ENCODE data around the gene FER. TPM values are rescaled to one million over a fixed set of nuclear protein-coding genes. Genes with fewer than 3 reads are reported as not detected.
"Not testable (repeated sequence)": the region's sequence is repeated elsewhere in the genome, so short reads cannot be mapped to it uniquely, and the experiment has no call there.

Gene FER
- total RNA-seq, 2 donors from 2014 or later = 17.6 to 19.0 TPM

DNA sequence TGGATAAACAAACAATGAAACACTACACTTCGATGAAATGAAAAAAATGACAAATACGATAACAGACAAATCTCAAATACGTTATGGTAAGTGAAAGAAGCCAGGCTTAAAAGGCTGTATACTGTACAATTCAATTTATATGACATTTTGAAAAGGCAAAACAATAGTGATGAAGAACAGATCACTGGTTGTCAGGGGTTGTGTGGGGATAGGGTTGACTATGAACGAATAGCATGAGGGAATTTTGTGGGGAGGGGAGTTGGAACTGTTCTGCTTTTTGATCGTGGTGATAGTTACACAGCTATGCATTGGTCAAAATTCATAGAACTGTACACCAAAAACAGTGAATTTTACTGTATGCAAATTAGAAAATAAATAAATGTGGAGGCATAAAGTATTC lies 7.8 kb upstream of the FER start:
- ATAC-seq = no peak
- intact Hi-C loops (cut with DNase I) = no loop called here
- no peak for DNase-seq

DNA sequence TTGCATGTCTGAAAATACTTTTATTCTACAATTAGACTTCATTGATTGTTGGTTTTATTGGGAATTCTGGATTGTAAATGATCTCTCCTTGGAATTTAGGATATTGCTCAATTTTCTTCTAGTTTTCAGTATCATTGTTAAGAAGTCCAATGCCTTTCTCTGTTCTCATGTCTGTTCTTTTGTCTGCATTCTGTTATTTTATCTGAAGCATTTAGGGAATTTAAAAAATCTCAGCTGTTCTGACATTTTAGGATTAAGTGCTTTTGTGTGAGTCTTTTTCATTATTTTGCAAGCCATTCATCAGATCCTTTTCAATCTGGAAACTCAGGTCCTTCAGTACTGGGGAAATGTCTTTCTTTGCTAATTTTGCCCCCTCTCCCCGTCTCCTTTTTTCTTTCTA lies 4.4 kb upstream of the FER start:
- ATAC-seq (no peak), DNase-seq (no peak)
- intact Hi-C loops (cut with DNase I) = no loop called here

DNA sequence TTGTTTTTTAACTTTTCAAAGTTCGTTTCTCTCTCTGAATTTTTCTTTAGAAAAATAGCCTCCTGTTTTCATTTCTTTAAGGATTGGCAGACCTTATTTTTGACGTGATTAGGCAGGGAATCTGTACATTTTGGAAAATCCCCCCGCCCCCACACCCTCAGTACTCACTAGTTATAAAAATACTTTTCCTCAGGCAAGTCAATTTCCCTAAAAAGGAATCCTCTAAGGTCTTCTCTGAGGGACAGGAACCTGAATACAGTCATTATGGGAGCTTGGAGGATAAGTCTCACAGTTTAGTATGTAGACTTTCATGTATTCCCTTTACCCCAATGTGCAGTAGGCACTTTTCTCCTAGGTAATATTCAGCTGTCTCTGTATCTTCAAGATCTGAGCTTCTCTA lies 3.9 kb upstream of the FER start:
- ATAC-seq (no peak), DNase-seq (no peak)
- intact Hi-C loops (cut with DNase I) = no loop called here

GRCh38 chr5:108747111-108747773 lies 455 bp upstream of the FER start:
- DNase-seq (no peak), ATAC-seq (no peak)
- intact Hi-C loops (cut with DNase I) = loop anchor here in 1 of 2 donors (1.0 kb wide), 1 partner anchor 19 kb away; no protein-coding TSS in a partner anchor

GRCh38 chr5:108748401-108749127 lies 867 bp downstream of the FER start:
- ATAC-seq = peak; percentile 97 to 98
- intact Hi-C loops (cut with DNase I) = no loop called here

GRCh38 chr5:108749128-108749861 lies 1.6 kb downstream of the FER start:
- ATAC-seq (peak; percentile 51 to 72), DNase-seq (no peak)
- intact Hi-C loops (cut with DNase I) = no loop called here

More at GRCh38 chr5:108748401-108749127, 867 bp downstream of the FER start:
- DNase-seq = peak; percentile 99

GRCh38 chr5:108753331-108753730 lies 5.6 kb downstream of the FER start:
- intact Hi-C loops (cut with DNase I) = no loop called here
- DNase-seq (no peak), ATAC-seq (no peak)

- intact Hi-C loops (cut with DNase I) = no loop called here
- no peak for ATAC-seq
Observed at GRCh38 chr5:108753877-108754276, 6.2 kb downstream of the FER start.

DNA sequence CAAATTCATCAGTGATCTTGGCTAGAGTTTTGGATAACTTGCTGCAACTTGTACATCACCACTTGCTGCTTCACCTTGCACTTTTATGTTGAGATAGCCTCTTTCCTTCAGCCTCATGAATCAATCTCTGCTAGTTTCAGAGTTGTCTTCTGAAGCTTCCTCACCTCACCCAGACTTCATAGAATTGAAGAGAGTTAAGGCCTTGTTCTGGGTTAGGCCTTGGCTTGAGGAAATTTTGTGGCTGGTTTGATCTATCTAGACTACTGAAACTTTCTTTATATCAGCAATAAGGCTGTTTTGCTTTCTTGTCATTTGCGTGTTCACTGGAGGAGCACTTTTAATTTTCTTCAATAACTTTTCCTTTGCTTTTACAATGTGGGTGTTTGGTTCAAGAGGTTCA lies 12.8 kb downstream of the FER start:
- DNase-seq (no peak), ATAC-seq (no peak)
- intact Hi-C loops (cut with DNase I) = no loop called here

More at GRCh38 chr5:108753877-108754276, 6.2 kb downstream of the FER start:
- no peak for DNase-seq

DNA sequence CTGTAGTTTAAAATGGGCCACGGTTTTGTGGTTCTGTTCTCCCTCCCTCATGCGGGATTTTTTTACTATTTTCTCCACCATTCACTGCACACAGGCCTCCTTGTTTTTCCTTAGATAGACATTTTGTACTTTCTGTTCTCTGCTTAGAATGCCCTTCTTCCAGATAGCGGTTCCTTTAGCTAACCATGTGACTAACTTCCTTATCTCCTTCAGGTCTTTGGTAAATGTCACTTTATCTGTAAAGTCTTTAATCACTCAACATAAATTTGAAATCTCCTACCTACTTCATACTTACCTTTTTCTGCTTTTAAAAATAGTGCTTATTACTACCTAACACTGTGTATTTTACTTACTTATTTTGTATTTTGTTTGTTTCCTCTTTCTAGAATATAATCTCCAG lies 15.0 kb downstream of the FER start:
- intact Hi-C loops (cut with DNase I) = no loop called here

GRCh38 chr5:108763222-108763916 lies 15.7 kb downstream of the FER start:
- DNase-seq (no peak), ATAC-seq (no peak)
- intact Hi-C loops (cut with DNase I) = no loop called here

More for the DNA sequence above, 15.0 kb downstream of the FER start:
- ATAC-seq (peak in 1 of 2 donors; percentile 33), DNase-seq (no peak)

DNA sequence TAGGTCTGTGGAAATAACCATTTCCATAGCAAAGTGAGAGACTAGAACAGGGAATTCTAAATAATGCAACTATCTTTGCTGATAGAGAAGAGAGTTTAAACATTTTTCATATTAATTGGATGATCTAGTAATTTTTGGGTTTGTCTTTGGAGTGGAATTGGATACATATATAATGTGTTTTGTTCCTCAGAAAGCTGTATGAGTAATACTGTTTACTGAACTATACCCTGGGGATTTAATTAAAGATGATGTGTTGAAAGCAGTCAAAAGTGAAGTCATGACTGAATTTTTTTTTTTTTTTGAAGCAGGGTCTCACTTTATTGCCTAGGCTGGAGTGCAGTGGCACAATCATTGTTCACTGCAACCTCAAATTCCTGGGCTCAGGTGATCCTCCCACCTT lies 17.9 kb downstream of the FER start:
- DNase-seq (no peak), ATAC-seq (no peak)
- intact Hi-C loops (cut with DNase I) = no loop called here

DNA sequence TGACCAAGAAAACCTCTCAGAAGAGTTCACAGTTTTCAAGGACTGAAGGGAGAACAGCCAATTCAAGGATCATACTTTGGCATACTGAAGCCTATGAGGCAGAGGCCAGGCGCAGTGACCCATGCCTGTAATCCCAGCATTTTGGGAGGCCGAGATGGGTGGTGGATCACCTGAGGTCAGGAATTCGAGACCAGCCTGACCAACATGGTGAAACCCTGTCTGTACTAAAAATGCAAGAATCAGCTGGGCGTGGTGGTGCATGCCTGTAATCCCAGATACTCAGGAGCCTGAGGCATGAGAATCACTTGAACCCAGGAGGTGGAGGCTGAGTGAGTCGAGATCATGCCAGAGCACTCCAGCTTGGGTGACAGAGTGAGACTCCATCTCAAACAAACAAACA lies 19.2 kb downstream of the FER start:
- DNase-seq; ATAC-seq; intact Hi-C loops (cut with DNase I): not testable (repeated sequence)

- ATAC-seq = peak in 1 of 2 donors; percentile 23
- DNase-seq = no peak
- intact Hi-C loops (cut with DNase I) = no loop called here
Observed at GRCh38 chr5:108769352-108769751, 21.7 kb downstream of the FER start.

- no peak for DNase-seq
- no peak for ATAC-seq
- intact Hi-C loops (cut with DNase I) = no loop called here
Observed at GRCh38 chr5:108772626-108773025, 24.9 kb downstream of the FER start.

- ATAC-seq (no peak), DNase-seq (no peak)
- intact Hi-C loops (cut with DNase I) = no loop called here
Observed at GRCh38 chr5:108773330-108773729, 25.6 kb downstream of the FER start.

- DNase-seq; intact Hi-C loops (cut with DNase I); ATAC-seq: not testable (repeated sequence)
Observed at GRCh38 chr5:108774079-108774478, 26.4 kb downstream of the FER start.

DNA sequence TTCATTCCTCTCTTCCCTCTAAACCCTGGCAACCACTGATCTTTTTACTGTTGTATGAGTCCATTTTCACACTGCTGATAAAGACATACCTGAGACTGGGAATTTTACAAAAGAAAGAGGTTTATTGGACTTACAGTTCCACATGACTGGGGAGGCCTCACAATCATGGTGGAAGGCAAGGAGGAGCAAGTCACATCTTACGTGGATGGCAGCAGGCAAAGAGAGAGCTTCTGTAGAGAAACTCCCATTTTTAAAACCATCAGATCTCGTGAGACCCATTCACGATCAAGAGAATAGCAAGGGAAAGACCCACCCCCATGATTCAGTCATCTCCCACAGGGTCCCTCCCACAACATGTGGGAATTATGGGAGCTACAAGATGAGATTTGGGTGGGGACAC lies 29.9 kb downstream of the FER start:
- DNase-seq; ATAC-seq; intact Hi-C loops (cut with DNase I): not testable (repeated sequence)

DNA sequence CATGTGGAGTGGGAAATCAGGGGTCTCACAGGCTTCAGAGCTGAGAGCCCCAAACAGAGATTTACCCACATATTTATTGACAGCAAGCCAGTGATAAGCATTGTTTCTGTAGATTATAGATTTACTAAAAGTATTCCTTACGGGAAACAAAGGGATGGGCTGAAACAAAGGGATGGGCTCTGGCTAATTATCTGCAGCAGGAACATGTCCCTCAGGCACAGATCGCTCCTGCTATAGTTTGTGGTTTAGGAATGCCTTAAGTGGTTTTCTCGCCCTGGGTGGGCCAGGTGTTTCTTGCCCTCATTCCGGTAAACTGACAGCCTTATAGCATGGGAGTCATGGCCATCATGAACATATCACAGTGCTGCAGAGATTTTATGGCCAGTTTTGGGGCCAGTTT lies 36.9 kb downstream of the FER start:
- DNase-seq; intact Hi-C loops (cut with DNase I); ATAC-seq: not testable (repeated sequence)
